ENCODE measurements around the gene CSNK1D. TPM values are rescaled to one million over a fixed set of nuclear protein-coding genes. Genes with fewer than 3 reads are reported as not detected.
A peak's percentile ranks its signal among the peaks of the same experiment; 100 is the strongest.

The CSNK1D gene
- total and polyA plus RNA-seq, 2 donors (not counting 1 experiment from before 2014, with no cell fraction given), result 196 to 241 TPM

DNA sequence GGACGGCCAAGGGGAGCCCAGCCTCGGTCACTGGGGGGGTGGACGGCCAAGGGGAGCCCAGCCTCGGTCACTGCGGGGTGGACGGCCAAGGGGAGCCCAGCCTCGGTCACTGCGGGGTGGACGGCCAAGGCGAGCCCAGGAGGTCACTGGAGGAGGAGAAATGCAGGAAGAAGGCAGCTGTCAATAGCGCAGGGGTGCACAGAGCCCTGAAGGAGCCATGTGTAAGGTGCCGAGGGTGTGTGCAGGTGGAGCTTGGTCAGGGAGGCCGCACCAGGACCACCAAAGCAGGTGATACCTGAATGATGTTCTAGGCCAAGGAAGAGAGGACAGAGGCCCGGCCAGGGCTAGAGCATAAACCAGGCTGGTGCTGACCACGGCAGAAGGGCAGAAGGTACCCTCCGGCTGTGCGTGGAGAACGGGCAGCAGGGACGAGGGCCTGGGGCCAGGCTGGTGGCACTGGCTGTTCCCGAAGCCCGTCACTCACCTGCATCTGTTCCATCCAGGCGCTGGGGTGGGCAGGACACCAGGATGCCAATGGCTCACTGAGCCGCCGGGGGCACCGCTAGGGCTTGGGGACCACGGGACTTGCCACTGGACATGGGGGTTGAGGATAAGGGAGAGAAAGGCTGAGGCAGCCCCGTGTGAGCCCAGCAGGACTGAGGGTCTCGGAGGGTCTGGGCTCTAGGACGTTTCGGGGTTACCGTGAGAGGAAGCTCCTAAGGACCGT is 55.0 kb downstream of the CSNK1D start:
- Histone ChIP-seq H3K4me3 (ENCODE audit: control extremely low read depth in 1 of 5, extremely low read depth in 1 of 5, insufficient read depth in 1 of 5, low read depth in 2 of 5, low read length in 4 of 5) (no peak overlapping the region), H2AFZ (ENCODE audit: insufficient read depth, low read depth, low read length, poor library complexity, severe bottlenecking) (no peak overlapping the region), H3K9me3 (ENCODE audit: control extremely low read depth in 1 of 3, control insufficient read depth in 2 of 3, insufficient read depth in 1 of 3, low read length in 2 of 3) (no peaks in the 10 kb centered on the region), H3K36me3 (replicated peaks in 1 of 2; ENCODE audit: control extremely low read depth in 1 of 2, control insufficient read depth in 1 of 2, extremely low read depth in 1 of 2, insufficient read depth in 2 of 2, low read length in 1 of 2) (no peaks in the 10 kb centered on the region), H3K4me1 (ENCODE audit: control insufficient read depth in 2 of 2, insufficient read depth in 2 of 2, low read length in 2 of 2) (peaks cover 20 to 28% of the 10 kb centered on the region in 2 donors), H3K4me2 (replicated peaks; ENCODE audit: low read depth, low read length, poor library complexity, severe bottlenecking) (no peak overlapping the region), H3K79me2 (ENCODE audit: control insufficient read depth, insufficient read depth, low read length) (no peaks in the 10 kb centered on the region), H4K20me1 (ENCODE audit: control insufficient read depth, insufficient read depth, low read length, poor library complexity, severe bottlenecking) (no peaks in the 10 kb centered on the region), H3K9ac (ENCODE audit: low read length) (no peak overlapping the region), H3K27me3 (replicated peaks in 1 of 4; ENCODE audit: control extremely low read depth in 1 of 4, control insufficient read depth in 3 of 4, insufficient read depth in 4 of 4, low read length in 3 of 4) (no peaks in the 10 kb centered on the region), H3K27ac (ENCODE audit: low read length in 2 of 2) (no peak overlapping the region)
- no peaks in the 10 kb centered on the region for H3K9me3 Mint-ChIP-seq (ENCODE audit: insufficient read depth)
- DNase-seq (no peak), ATAC-seq (ENCODE audit: low read depth) (no peak)
- H3K27ac Mint-ChIP-seq, result no peak overlapping the region
- WGBS (ENCODE audit: insufficient coverage), result 93% methylated on average over 27 of the region's 32 CpGs
- peaks cover 25% of the 10 kb centered on the region for H3K4me1 Mint-ChIP-seq
- no peak overlapping the region for H3K4me3 Mint-ChIP-seq
- no peak for TF ChIP-seq EZH2 (IDR thresholded peaks at IDR 0.05; ENCODE audit: borderline replicate concordance, insufficient read depth, low read depth, low read length, poor library complexity, severe bottlenecking)
- TF ChIP-seq, protein P1, sequence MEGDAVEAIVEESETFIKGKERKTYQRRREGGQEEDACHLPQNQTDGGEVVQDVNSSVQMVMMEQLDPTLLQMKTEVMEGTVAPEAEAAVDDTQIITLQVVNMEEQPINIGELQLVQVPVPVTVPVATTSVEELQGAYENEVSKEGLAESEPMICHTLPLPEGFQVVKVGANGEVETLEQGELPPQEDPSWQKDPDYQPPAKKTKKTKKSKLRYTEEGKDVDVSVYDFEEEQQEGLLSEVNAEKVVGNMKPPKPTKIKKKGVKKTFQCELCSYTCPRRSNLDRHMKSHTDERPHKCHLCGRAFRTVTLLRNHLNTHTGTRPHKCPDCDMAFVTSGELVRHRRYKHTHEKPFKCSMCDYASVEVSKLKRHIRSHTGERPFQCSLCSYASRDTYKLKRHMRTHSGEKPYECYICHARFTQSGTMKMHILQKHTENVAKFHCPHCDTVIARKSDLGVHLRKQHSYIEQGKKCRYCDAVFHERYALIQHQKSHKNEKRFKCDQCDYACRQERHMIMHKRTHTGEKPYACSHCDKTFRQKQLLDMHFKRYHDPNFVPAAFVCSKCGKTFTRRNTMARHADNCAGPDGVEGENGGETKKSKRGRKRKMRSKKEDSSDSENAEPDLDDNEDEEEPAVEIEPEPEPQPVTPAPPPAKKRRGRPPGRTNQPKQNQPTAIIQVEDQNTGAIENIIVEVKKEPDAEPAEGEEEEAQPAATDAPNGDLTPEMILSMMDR (IDR thresholded peaks at IDR 0.05), result no peak
- no peaks in the 10 kb centered on the region for H3K27me3 Mint-ChIP-seq
- CTCF ChIA-PET, result no interaction called here
- intact Hi-C loops (cut with micrococcal nuclease), result loop anchor here (10.0 kb wide), 1 partner anchor 124 kb away; the partner anchor contains the start of gene FASN
- POLR2A ChIA-PET, result interaction anchor here (0.7 kb wide), 1 partner anchor 11 kb away, joined by 3 read pairs; no protein-coding TSS in a partner anchor

DNA sequence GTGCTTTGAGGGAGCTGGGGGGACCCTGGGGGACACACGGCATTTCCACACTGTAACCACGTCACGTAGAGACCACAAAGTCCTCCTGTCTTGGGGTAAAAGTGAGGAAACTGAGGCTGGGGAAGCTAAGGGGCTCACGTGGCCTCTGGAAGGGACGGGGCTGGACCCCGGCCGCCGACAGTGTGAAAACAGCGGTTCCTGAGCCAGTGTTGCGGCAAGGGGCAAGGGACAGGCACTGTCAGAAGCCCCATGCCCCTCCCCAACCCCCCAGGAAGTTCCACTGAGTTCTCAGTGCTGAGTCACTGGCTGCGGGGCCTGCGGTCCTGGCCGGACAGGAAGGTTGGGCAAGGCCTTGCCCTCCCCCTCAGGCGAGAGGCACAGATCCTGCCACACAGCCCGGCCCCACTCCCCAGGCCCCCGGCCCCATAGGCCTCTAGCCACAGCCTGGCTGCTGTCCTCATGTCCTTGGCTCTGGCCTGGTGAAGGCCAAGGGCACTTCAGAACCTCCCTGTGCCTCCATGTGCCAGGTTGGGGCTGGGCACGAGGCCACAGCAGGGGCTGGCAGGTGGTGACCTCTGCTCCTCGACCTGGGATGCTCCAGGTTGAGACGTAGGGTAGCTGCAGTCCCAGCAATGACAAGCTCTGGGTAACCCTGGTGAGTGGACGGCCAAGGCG is 55.8 kb downstream of the CSNK1D start:
- no peaks in the 10 kb centered on the region for H3K27me3 Mint-ChIP-seq
- DNase-seq (no peak), ATAC-seq (ENCODE audit: low read depth) (no peak)
- H3K4me1 Mint-ChIP-seq, result peaks cover 27% of the 10 kb centered on the region
- Histone ChIP-seq H4K20me1 (ENCODE audit: control insufficient read depth, insufficient read depth, low read length, poor library complexity, severe bottlenecking) (no peaks in the 10 kb centered on the region), H3K9me3 (ENCODE audit: control extremely low read depth in 1 of 3, control insufficient read depth in 2 of 3, insufficient read depth in 1 of 3, low read length in 2 of 3) (no peaks in the 10 kb centered on the region), H2AFZ (ENCODE audit: insufficient read depth, low read depth, low read length, poor library complexity, severe bottlenecking) (no peak overlapping the region), H3K4me3 (ENCODE audit: control extremely low read depth in 1 of 5, extremely low read depth in 1 of 5, insufficient read depth in 1 of 5, low read depth in 2 of 5, low read length in 4 of 5) (no peak overlapping the region), H3K9ac (ENCODE audit: low read length) (no peak overlapping the region), H3K4me2 (replicated peaks; ENCODE audit: low read depth, low read length, poor library complexity, severe bottlenecking) (peak overlapping the region; percentile 77), H3K79me2 (ENCODE audit: control insufficient read depth, insufficient read depth, low read length) (no peaks in the 10 kb centered on the region), H3K4me1 (ENCODE audit: control insufficient read depth in 2 of 2, insufficient read depth in 2 of 2, low read length in 2 of 2) (peaks cover 24 to 32% of the 10 kb centered on the region in 2 donors), H3K27me3 (replicated peaks in 1 of 4; ENCODE audit: control extremely low read depth in 1 of 4, control insufficient read depth in 3 of 4, insufficient read depth in 4 of 4, low read length in 3 of 4) (no peaks in the 10 kb centered on the region), H3K27ac (ENCODE audit: low read length in 2 of 2) (peak overlapping the region; percentile 81 to 86), H3K36me3 (replicated peaks in 1 of 2; ENCODE audit: control extremely low read depth in 1 of 2, control insufficient read depth in 1 of 2, extremely low read depth in 1 of 2, insufficient read depth in 2 of 2, low read length in 1 of 2) (no peaks in the 10 kb centered on the region)
- H3K9me3 Mint-ChIP-seq (ENCODE audit: insufficient read depth), result no peaks in the 10 kb centered on the region
- CTCF ChIA-PET, result no interaction called here
- intact Hi-C loops (cut with micrococcal nuclease), result loop anchor here (2.0 to 10.0 kb wide), 2 partner anchors 79 to 123 kb away; partner anchors contain the start of gene FASN
- H3K4me3 Mint-ChIP-seq, result no peak overlapping the region
- 75% methylated on average over 14 of the region's 21 CpGs for whole genome bisulfite sequencing (ENCODE audit: insufficient coverage)
- no peak overlapping the region for H3K27ac Mint-ChIP-seq
- TF ChIP-seq EZH2 (IDR thresholded peaks at IDR 0.05; ENCODE audit: borderline replicate concordance, insufficient read depth, low read depth, low read length, poor library complexity, severe bottlenecking), result no peak
- TF ChIP-seq, protein P1 (IDR thresholded peaks at IDR 0.05), result no peak
- POLR2A ChIA-PET, result interaction anchor here (0.7 kb wide), 1 partner anchor 12 kb away, joined by 3 read pairs; no protein-coding TSS in a partner anchor

All from B cell (primary cell).